HL-60 (cell line): ENCODE measurements around the gene GNAT2.

ENCODE experiments used
- DNase-seq, 2 experiments: peaks; one replicate each; pipeline ENCODE4 v3.0.0-alpha.2; 2010 to 2020; ENCODE audit warnings: low read depth in 1 of 2, low spot score in 1 of 2
- H3K27ac ChIP-seq: fragments of 250-450 bp; sonication (Bioruptor Pico); replicated peaks from 2 replicates; pipeline ENCODE4 v1.5.1; 2020; ENCODE audit warnings: mild to moderate bottlenecking, moderate library complexity
- H3K27me3 ChIP-seq: fragments of 250-450 bp; sonication (Bioruptor Pico); 2 replicates; pipeline ENCODE4 v1.5.1; 2021; ENCODE audit warnings: mild to moderate bottlenecking, moderate library complexity; ENCODE audit not compliant: insufficient read depth, poor library complexity, severe bottlenecking
- H3K4me3 ChIP-seq: replicated peaks from 2 replicates; pipeline ENCODE4 v1.5.1; 2011; ENCODE audit warnings: mild to moderate bottlenecking, control low read depth, low read length; ENCODE audit not compliant: insufficient read depth
- GABPA ChIP-seq: IDR thresholded peaks from 2 replicates; pipeline ENCODE4 v1.6.1; 2012; ENCODE audit warnings: low read depth
- POLR2AphosphoS5 ChIP-seq: IDR thresholded peaks from 2 replicates; pipeline ENCODE4 v1.6.1; 2012; ENCODE audit warnings: low read depth
- REST ChIP-seq: IDR thresholded peaks from 2 replicates; pipeline ENCODE4 v1.6.1; 2012; ENCODE audit warnings: low read depth; ENCODE audit not compliant: insufficient replicate concordance
- SPI1 ChIP-seq: IDR thresholded peaks from 2 replicates; pipeline ENCODE4 v1.6.1; 2012; ENCODE audit warnings: low read depth, mild to moderate bottlenecking, borderline replicate concordance
- TF ChIP-seq, protein P1 (sequence below): IDR thresholded peaks from one replicate; pipeline ENCODE4 v1.5.1; 2011; ENCODE audit warnings: low read length, control low read depth, inconsistent platforms; ENCODE audit not compliant: insufficient read depth

GNAT2 gene

GRCh38 chr1:109589177-109589576, 30.2 kb downstream of the GNAT2 start:
- TF ChIP-seq REST (no peak), GABPA (no peak), POLR2AphosphoS5 (no peak), SPI1 (no peak)
- TF ChIP-seq, protein P1, sequence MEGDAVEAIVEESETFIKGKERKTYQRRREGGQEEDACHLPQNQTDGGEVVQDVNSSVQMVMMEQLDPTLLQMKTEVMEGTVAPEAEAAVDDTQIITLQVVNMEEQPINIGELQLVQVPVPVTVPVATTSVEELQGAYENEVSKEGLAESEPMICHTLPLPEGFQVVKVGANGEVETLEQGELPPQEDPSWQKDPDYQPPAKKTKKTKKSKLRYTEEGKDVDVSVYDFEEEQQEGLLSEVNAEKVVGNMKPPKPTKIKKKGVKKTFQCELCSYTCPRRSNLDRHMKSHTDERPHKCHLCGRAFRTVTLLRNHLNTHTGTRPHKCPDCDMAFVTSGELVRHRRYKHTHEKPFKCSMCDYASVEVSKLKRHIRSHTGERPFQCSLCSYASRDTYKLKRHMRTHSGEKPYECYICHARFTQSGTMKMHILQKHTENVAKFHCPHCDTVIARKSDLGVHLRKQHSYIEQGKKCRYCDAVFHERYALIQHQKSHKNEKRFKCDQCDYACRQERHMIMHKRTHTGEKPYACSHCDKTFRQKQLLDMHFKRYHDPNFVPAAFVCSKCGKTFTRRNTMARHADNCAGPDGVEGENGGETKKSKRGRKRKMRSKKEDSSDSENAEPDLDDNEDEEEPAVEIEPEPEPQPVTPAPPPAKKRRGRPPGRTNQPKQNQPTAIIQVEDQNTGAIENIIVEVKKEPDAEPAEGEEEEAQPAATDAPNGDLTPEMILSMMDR: no peak
- H3K4me3 ChIP-seq: no peak overlapping the region
- no peak for DNase-seq
- H3K27me3 ChIP-seq: no peaks in the 10 kb centered on the region
- peak overlapping the region; percentile 15; the same call in 1 of the 2 replicates for H3K27ac ChIP-seq

DNA sequence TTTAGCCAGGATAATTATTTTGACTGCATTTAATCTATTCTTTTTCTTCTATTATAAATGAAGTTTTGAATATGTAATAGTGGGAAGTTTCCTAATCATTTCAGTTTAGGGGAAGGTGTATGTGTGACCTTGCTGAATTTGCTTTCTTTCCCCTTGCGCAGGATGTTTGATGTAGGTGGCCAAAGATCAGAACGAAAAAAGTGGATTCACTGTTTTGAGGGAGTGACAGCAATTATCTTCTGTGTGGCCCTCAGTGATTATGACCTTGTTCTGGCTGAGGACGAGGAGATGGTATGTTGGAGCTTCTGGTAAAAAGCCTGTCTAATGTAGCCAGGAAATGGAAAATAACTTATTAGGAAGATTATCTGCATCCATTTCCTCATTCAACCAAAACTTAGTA, 33.4 kb downstream of the GNAT2 start:
- Histone ChIP-seq H3K27me3 (no peaks in the 10 kb centered on the region), H3K4me3 (no peak overlapping the region), H3K27ac (peak overlapping the region; percentile 39; the same call in 1 of the 2 replicates)
- TF ChIP-seq GABPA (no peak), SPI1 (no peak), REST (no peak), POLR2AphosphoS5 (no peak)
- TF ChIP-seq, protein P1: no peak
- no peak for DNase-seq

GRCh38 chr1:109584766-109585165, 34.6 kb downstream of the GNAT2 start:
- no peaks in the 10 kb centered on the region for H3K27me3 ChIP-seq
- TF ChIP-seq POLR2AphosphoS5 (no peak), GABPA (no peak), SPI1 (no peak), REST (no peak)
- TF ChIP-seq, protein P1: no peak
- no peak for DNase-seq
- peak overlapping the region; percentile 39 for H3K27ac ChIP-seq
- H3K4me3 ChIP-seq: no peak overlapping the region
